GM21528 (cell line): ENCODE data around the gene ARMH3.
"Not testable (repeated sequence)": the region's sequence is repeated elsewhere in the genome, so short reads cannot be mapped to it uniquely, and the experiment has no call there.

Source experiments
- ATAC-seq: cut with Tn5 transposase; IDR thresholded peaks from one replicate; pipeline ENCODE4 v1.9.1; 2021; ENCODE audit warnings: mild to moderate bottlenecking, moderate library complexity; ENCODE audit not compliant: unreplicated experiment, low FRiP score

The ARMH3 gene

DNA sequence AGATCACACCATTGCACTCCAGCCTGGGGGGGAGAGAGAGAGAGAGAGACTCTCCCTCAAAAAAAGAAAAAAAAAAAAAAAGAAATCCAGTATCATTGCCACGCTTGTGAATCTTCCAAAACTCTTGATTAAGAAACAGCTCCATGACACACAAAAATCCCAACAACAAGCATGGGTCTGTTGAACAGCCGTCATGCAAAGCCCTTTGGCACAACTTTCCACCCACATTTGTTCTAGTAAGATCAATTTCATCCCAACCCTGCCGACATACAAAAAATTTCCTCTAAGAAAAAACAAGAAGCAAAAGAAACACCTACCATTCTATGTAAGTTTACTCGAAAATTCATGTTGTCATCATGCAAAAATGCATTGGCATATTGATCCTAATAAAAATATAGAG is 62.8 kb downstream of the ARMH3 start:
- no peak for ATAC-seq

- ATAC-seq: no peak
Measured at GRCh38 chr10:101987136-101987535, 68.8 kb downstream of the ARMH3 start.

DNA sequence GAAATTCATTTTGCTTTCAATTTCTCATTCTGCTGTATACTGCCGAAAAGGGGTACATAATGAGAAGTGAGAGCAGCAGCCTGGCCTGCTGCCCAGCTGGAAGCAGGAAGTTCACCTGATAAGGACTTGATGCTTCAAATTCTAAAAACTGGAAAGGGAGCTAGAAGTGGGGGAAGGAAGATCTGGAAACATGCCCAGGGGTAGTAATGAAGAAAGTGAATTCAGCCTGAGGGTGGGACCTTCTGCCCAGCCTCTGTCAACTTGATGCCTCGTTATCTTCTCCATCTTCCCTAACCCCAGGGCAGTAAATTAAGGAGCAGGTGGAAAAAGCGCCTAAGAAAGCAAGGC is 69.4 kb downstream of the ARMH3 start:
- no peak for ATAC-seq

- ATAC-seq: not testable (repeated sequence)
Measured at GRCh38 chr10:101980677-101981076, 75.3 kb downstream of the ARMH3 start.

GRCh38 chr10:101974091-101974971 is 81.6 kb downstream of the ARMH3 start:
- ATAC-seq: no peak

DNA sequence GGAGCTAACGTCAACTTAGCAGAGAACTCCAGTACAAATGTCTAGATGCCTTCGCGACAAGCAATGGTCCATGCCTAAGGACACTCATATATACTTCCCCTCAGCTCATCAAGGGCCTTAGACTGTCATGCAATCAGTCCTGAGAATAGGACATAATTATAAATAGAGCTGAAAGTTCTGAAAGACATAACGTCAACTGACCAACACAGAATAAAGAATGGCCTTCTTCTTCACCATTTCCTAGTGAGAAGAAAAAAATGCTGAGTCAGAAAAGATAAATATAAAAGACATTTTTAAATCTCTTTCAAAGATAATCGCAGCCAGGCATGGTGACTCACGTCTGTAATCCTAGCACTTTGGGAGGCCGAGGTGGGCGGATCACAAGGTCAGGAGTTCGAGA is 83.2 kb downstream of the ARMH3 start:
- ATAC-seq: no peak

DNA sequence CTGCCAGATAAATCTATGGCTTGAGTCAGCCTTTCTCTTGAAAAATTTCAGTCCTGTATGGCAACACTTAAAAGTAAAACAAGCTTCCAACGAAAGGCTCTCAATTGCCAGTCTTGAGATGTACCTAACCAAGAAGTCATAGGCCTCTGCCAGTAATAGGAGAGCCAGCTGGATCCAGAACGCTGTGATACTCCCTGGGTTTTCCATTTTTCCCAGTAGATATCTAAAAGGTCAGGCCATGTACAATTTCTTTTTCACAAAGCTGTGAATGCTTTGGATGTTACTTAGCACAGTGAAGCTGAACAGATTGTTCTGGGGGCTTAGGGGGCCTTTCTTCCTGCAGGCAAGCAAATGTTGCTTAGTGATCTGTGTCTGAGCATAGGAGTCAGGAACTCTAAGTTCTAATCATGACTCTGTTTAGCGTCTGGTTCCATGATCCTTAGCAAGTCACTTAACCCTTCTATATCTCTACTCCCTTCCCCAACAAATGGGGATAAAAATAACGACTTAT is 86.5 kb downstream of the ARMH3 start:
- ATAC-seq: no peak

GRCh38 chr10:101968940-101969321 is 87.0 kb downstream of the ARMH3 start:
- no peak for ATAC-seq

DNA sequence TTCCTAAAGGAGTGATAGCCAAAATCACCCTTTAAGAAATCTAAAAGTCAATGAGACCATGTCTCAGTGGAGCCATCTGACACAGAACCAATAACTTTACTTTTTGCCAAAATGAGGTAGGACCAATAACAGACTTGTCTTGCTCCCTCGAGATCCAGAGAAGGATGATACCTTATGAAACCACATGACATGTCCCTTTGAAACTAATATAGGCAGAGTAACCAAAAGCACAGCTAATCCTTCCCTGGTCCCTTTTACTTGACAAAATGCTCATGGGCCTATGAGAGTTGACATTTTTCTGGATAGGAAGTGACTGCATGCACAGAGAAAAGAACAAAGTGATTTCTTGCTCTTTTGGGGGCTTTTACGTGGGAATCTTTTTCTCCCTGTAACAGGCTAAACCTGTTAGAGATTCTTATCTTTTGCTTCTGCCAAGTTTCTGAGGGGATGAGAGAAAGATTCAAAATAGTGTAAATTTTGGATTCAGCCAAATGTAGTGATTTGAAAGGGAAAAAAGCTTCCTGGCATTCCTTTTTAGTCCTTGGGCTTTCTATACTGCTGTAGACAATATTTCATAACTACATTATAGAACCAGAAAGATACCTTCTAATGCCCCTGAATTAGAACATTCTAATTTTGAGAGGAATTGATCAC is 87.6 kb downstream of the ARMH3 start:
- ATAC-seq: no peak

GRCh38 chr10:101967713-101968112 is 88.3 kb downstream of the ARMH3 start:
- no peak for ATAC-seq

GRCh38 chr10:101967119-101967518 is 88.9 kb downstream of the ARMH3 start:
- no peak for ATAC-seq

DNA sequence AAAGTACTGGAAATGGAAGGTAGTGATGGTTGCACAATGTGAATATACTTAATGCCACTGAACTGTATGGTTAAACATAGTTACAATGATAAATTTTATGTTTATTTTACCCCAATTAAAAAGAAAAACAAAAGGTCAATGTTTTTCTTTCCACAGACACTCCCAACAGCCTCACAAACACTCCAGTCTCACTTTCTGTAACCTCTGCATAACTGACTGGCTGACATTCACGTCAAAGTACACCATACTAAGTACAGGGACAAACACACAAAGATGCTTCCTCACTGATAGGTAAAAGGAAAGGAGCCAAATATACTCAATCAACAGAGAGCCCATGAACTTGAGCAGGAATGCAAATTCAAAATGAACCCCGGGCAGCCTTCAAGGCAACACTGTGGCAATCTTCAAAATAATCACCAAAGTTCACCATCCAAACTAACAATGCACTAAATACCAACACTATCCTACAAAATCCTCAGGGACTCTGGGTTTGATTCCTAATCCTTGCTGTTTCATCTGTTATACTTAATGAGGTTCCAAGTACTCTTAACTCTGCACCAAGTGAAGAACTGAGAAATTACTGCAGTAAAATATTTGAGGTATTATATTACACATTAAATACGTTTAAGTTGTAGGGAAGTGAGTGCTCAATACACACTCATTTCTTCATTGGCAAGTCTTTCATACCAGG is 90.8 kb downstream of the ARMH3 start:
- no peak for ATAC-seq

- no peak for ATAC-seq
Measured at GRCh38 chr10:101961591-101962498, 94.1 kb downstream of the ARMH3 start.

DNA sequence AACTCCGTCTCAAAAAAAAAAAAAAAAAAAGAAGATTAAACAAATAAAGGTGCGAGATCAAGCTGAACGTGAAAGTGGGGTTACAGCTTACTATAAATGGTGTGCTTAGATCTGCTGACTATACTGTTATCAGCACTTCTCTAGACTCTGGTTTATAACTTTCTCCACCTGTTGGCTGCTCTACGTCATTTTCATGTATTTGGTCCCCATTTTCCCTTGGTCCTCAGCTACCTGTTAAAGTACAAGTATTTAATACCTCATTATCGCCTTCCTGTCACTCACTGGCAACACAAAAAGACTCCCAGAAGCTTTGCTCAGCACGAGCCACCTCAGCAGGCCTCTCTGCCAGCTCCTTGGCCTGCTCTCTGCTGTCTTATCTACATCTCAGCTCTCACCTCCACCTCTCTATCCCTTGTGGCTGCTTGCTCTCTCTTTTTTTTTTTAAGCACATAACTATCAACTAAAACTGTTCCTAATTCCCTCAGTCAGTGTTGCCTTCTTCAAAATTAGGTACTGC is 95.0 kb downstream of the ARMH3 start:
- no peak for ATAC-seq

DNA sequence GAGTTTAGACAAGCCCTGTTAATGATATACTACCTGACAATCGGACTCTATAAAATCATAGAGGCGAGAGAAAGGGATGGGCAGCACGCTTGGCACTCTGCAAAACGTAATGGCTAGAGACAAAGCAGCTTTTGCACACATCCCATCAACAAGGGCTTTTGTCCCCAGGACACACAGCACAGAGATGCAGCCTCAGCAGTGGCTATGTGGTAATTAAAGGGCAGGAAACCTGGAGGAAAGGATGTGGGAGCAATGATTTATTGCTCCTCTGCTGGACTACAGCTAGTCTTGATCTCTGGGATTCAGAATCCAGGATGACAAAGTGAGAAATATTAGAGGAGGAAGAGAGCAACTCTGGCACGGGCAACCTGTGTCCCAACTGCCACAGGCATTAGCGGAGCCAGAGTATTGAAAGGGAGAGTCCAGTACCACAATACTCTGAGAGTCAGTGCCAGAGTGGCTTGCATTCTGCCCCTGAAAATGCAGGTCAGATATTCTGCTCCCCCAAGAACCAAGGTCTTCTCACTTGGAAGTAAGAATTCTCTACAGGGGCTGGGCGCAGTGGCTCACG is 96.5 kb downstream of the ARMH3 start:
- ATAC-seq: no peak

- ATAC-seq: no peak
Measured at GRCh38 chr10:101958691-101959090, 97.3 kb downstream of the ARMH3 start.

DNA sequence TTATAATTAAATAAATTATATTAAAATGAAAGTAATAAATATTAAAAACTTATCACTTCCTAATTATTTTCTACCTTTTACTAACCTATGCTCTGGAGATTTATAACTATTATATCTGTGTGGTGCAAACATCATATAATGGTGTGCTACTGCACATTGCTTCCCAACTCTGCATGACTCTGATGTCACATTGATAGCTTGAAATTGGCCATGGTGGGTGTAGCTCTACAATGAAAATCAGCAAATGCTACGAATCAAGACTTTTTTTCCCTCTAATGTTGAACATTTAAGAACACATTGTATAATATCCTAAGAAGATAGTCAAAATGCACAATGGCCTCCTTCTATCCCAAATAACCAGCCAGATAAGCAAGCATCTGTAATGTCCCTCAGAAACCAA is 99.1 kb downstream of the ARMH3 start:
- ATAC-seq: no peak

- ATAC-seq: no peak
Measured at GRCh38 chr10:101956117-101956516, 99.9 kb downstream of the ARMH3 start.

- no peak for ATAC-seq
Measured at GRCh38 chr10:101952191-101952590, 103.8 kb downstream of the ARMH3 start.

GRCh38 chr10:101950213-101950612 is 105.8 kb downstream of the ARMH3 start:
- ATAC-seq: no peak
